NT2/D1 (cell line): ENCODE results near the gene PIK3C2G.

Experiments used
- DNase-seq: peaks from one replicate; pipeline ENCODE4 v3.0.0-alpha.2; 2011; ENCODE audit warnings: low read depth, low spot score
- H3K27me3 ChIP-seq: 2 replicates; pipeline ENCODE4 v1.6.0; 2011; ENCODE audit warnings: mild to moderate bottlenecking; ENCODE audit not compliant: insufficient read length, insufficient read depth
- H3K36me3 ChIP-seq: 2 replicates; pipeline ENCODE4 v1.6.1; 2011; ENCODE audit warnings: mild to moderate bottlenecking, low read length, mixed read lengths; ENCODE audit not compliant: insufficient read depth, insufficient read length
- H3K4me1 ChIP-seq: 2 replicates; pipeline ENCODE4 v1.5.1; 2011; ENCODE audit not compliant: insufficient read depth, insufficient read length
- H3K4me3 ChIP-seq: 2 replicates; pipeline ENCODE4 v1.5.1; 2011; ENCODE audit warnings: low read depth; ENCODE audit not compliant: insufficient read length
- H3K9ac ChIP-seq: 2 replicates; pipeline ENCODE4 v1.6.0; 2011; ENCODE audit warnings: low read depth; ENCODE audit not compliant: insufficient read length
- H3K9me3 ChIP-seq: 2 replicates; pipeline ENCODE4 v1.5.1; 2011; ENCODE audit warnings: mild to moderate bottlenecking, low read length; ENCODE audit not compliant: insufficient read depth
- SUZ12 ChIP-seq: IDR thresholded peaks from 2 replicates; pipeline ENCODE4 v1.6.1; 2011; ENCODE audit not compliant: insufficient read length, insufficient read depth; ENCODE audit errors: extremely low read depth
- YY1 ChIP-seq: IDR thresholded peaks from 2 replicates; pipeline ENCODE4 v1.6.1; 2011; ENCODE audit not compliant: insufficient read length, insufficient read depth
- ZNF274 ChIP-seq: IDR thresholded peaks from 2 replicates; pipeline ENCODE4 v1.6.1; 2011; ENCODE audit warnings: mild to moderate bottlenecking, low read depth, low read length

The PIK3C2G gene

DNA sequence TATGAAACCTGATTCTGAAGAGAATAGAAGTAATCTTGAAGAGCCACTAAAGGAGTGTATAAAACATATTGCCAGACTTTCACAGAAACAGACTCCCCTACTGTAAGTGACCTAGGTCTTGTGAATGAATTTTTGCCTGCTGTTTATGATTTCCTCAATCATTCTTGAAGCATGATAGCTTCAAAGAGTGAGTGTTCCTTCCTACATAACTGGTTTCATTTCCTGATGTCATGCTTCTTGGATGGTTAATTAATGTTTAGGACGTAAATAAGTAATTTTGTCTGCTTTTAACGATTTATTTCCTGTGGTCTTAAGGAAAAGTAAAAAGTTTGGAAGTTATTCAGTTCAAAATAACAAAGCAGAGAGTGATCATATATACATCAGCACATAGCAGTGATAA is 129.8 kb downstream of the PIK3C2G start:
- no peak for TF ChIP-seq YY1
- TF ChIP-seq SUZ12 = no peak
- no peak for TF ChIP-seq ZNF274
- Histone ChIP-seq H3K4me3 (no peak overlapping the region), H3K9me3 (no peaks in the 10 kb centered on the region), H3K36me3 (no peaks in the 10 kb centered on the region), H3K4me1 (no peaks in the 10 kb centered on the region), H3K9ac (no peak overlapping the region), H3K27me3 (no peaks in the 10 kb centered on the region)
- no peak for DNase-seq

DNA sequence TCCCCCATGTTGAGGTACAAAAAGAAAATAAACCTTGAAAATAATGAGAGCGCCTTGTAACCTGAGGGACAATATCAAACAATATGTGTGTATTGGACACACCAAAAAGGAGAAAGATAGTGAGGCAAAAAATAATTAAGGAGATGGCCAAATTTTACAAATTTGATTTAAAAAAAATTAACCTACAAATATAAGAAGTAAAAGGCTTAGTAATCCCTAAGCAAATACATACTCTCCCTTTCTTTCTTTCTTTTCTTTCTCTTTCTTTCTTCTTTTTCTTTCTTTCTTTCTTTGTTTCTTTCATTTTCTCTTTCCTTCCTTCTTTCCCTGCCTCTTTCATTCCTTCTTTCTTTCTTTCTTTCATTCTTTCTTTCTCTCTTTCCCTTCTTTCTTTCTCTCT is 133.4 kb downstream of the PIK3C2G start:
- Histone ChIP-seq H3K4me3 (no peak overlapping the region), H3K9ac (no peak overlapping the region), H3K36me3 (no peaks in the 10 kb centered on the region), H3K9me3 (no peaks in the 10 kb centered on the region), H3K4me1 (no peaks in the 10 kb centered on the region), H3K27me3 (no peaks in the 10 kb centered on the region)
- DNase-seq = no peak
- TF ChIP-seq ZNF274 (no peak), YY1 (no peak), SUZ12 (no peak)

DNA sequence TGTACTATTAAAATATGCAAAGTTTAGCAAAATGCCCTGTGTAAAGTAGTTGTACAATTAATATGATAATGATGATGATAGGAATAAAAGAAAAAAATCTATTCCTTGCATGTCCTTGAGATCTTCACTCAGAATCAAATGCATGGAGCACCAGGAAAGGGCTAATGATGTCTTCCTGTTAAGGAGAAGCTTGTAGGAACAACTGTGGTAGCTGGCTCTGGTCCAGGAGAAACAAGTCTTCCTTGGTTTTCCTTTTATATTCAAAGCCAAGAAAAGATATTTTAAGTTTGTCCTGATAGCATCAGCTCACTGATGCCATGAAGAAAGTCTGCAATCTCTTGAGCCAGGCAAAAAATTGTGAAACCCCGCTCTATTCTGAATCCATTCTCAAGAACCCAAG is 138.9 kb downstream of the PIK3C2G start:
- H3K27me3 ChIP-seq = no peaks in the 10 kb centered on the region
- TF ChIP-seq SUZ12 (no peak), ZNF274 (no peak), YY1 (no peak)
- H3K4me1 ChIP-seq = no peaks in the 10 kb centered on the region
- no peak for DNase-seq
- no peaks in the 10 kb centered on the region for H3K9me3 ChIP-seq
- no peaks in the 10 kb centered on the region for H3K36me3 ChIP-seq
- no peak overlapping the region for H3K4me3 ChIP-seq
- H3K9ac ChIP-seq = no peak overlapping the region

DNA sequence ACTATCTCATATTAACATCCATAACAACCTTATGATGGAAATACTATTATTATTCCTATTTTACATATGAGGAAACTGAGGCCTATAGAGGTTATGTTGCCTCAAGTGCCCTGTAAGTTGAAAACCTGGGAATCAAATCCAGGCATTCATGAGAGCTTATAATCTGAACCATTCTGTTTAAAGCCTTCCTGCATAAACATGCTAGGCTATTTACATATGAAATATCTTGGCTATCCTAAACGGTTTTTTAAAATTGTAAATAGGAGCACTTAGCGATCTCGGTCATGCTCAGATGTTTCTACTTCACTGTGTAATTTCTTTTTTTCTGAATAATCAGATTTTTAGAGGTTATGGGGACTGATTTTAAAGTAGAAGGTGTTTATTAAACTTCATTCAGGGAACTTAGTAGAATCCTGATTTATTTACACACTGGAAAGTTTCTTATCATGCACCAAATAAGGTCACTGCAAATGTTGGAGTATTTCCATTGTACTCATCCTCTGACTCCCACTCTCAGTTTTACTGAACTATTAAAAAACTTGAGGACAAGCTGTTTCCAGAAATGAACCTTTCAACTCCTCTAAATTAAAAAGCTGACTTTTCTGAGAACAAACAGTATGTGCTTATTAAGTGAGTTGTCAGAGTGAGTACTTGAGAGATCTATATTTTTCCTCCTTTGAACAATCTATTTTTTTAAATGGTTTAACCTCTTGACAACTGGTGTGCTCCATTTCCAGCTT is 141.7 kb downstream of the PIK3C2G start:
- H3K4me1 ChIP-seq = no peaks in the 10 kb centered on the region
- no peaks in the 10 kb centered on the region for H3K27me3 ChIP-seq
- no peak for TF ChIP-seq ZNF274
- no peak for TF ChIP-seq YY1
- no peak for TF ChIP-seq SUZ12
- H3K9me3 ChIP-seq = no peaks in the 10 kb centered on the region
- no peak for DNase-seq
- H3K9ac ChIP-seq = no peak overlapping the region
- no peak overlapping the region for H3K4me3 ChIP-seq
- no peaks in the 10 kb centered on the region for H3K36me3 ChIP-seq

DNA sequence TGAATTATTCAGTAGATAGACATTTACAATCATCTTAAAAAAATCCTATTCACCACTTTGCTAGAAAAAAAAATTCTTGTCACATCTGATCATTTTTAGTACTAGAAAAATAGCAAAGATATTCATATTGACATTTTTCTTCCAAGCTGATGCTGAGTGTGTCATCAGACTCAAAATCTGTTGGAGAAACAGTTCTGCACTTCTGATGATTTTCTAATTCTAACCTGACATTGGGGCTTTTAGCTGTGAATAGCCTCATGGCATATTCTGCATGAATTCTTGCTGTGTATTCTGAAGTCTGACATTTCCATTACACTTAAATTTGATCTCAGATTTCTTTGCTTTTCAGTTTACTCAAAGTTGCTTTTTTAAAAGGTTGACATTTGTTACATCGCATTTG is 150.1 kb downstream of the PIK3C2G start:
- Histone ChIP-seq H3K9me3 (no peaks in the 10 kb centered on the region), H3K27me3 (no peaks in the 10 kb centered on the region), H3K9ac (no peak overlapping the region), H3K4me3 (no peak overlapping the region), H3K4me1 (no peaks in the 10 kb centered on the region), H3K36me3 (no peaks in the 10 kb centered on the region)
- no peak for TF ChIP-seq SUZ12
- no peak for TF ChIP-seq YY1
- no peak for TF ChIP-seq ZNF274
- no peak for DNase-seq

DNA sequence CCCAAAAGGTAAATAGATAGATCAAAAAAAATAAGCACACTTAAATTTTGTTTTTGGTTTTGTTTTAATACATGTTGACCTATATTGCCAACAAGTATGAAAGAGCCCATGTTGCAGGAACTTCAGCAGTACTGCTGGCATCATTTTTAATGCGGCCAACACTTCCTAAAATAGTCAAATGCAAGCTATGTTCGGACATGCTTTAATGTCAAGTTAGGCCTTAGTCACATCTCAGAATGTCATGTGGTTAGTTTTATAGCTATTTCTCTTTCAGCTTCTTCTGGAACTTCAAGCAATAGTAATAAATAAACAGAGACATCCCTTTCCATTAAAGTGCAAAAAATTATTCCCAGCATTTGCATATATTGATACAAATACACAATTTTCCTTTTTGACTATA is 153.4 kb downstream of the PIK3C2G start:
- H3K9ac ChIP-seq = no peak overlapping the region
- no peak for DNase-seq
- H3K9me3 ChIP-seq = no peaks in the 10 kb centered on the region
- H3K36me3 ChIP-seq = no peaks in the 10 kb centered on the region
- H3K27me3 ChIP-seq = no peaks in the 10 kb centered on the region
- H3K4me3 ChIP-seq = no peak overlapping the region
- TF ChIP-seq SUZ12 (no peak), ZNF274 (no peak), YY1 (no peak)
- H3K4me1 ChIP-seq = no peaks in the 10 kb centered on the region

DNA sequence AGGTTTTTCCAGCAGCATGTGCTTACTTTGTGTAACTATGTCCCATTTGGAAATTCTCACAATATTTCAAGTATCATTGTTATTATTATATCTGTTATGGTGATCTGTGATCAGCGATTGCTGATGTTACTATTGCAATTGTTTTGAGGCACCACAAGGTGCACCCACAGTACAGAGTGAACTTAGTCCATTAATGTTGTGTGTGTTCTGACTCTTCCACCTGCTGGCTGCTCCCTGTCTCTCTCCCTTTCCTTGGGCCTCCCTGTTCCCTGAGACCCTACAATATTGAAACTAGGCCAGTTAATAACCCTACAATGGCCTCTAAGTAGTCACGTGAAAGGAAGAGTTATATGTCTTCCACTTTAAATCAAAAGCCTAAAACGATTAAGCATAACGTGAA is 153.9 kb downstream of the PIK3C2G start:
- no peaks in the 10 kb centered on the region for H3K36me3 ChIP-seq
- H3K9me3 ChIP-seq = no peaks in the 10 kb centered on the region
- H3K4me3 ChIP-seq = no peak overlapping the region
- TF ChIP-seq SUZ12 = no peak
- DNase-seq = no peak
- H3K4me1 ChIP-seq = no peaks in the 10 kb centered on the region
- H3K27me3 ChIP-seq = no peaks in the 10 kb centered on the region
- no peak overlapping the region for H3K9ac ChIP-seq
